GM19043 (cell line): ENCODE data around the gene RTN4RL1.
"Not testable (repeated sequence)": the region's sequence is repeated elsewhere in the genome, so short reads cannot be mapped to it uniquely, and the experiment has no call there.

ENCODE experiments used
- ATAC-seq: cut with Tn5 transposase; IDR thresholded peaks from one replicate; pipeline ENCODE4 v1.9.1; 2021; ENCODE audit warnings: low read depth; ENCODE audit not compliant: unreplicated experiment

The RTN4RL1 gene

DNA sequence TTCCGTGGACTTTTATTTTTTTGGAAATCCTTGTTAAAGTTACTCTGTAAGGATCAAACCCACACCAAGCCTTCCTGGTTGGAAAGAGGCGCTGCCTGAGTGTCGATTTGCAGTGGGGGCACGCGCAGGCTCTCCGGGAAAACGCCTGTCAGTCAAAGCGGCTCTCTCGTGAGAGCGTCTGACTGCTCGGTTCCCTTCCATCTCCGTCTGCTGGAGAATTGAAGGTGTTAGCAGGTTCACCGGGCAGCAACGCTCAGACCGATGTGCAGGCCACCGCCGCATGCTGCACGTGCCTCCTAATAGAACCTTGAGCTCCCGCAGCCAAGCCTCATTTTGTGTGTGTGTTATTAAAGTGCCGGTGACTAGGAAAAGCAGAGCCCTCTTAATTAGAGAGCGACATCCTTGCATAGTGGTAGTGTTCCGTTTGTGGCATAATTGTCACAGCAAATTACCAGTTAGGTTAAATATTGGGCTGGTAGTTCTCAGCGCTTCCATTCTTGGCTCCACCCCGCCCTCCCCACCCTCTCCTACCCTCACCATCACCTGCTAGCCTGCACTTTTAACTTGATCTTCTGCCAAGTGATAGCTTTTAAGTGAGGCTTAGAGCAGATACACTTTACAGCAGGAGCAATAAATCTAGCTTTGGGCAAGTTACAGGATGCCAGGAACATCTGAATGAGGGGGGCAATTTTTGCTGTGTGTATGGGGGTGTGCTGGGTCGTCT is 119.8 kb downstream of the RTN4RL1 start:
- no peak for ATAC-seq

GRCh38 chr17:1904273-1905182 is 120.6 kb downstream of the RTN4RL1 start:
- no peak for ATAC-seq

GRCh38 chr17:1899403-1900000 is 125.6 kb downstream of the RTN4RL1 start:
- no peak for ATAC-seq

- no peak for ATAC-seq
Observed at GRCh38 chr17:1898872-1899271, 126.3 kb downstream of the RTN4RL1 start.

DNA sequence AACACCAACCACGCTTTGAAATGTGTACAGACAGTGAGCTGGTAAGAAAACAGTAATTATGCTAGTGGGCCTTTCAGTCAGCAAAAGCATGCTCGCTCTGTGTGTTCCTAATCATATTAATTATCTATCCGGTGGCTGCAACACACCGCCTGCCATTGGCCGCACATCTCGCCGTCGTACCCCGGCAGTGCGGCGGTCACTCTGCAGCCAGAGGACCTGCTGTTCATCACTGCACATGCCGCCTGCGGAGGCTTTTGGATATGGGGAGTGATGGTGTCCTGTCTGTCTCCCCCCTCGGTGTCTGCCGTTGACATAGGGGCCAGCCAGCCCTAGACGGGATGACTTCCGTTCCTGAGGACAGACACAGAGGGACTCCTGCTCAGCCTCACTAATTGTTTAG is 126.8 kb downstream of the RTN4RL1 start:
- ATAC-seq = no peak

- no peak for ATAC-seq
Observed at GRCh38 chr17:1897105-1897656, 128.0 kb downstream of the RTN4RL1 start.

- ATAC-seq = no peak
Observed at GRCh38 chr17:1896243-1897104, 128.7 kb downstream of the RTN4RL1 start.

DNA sequence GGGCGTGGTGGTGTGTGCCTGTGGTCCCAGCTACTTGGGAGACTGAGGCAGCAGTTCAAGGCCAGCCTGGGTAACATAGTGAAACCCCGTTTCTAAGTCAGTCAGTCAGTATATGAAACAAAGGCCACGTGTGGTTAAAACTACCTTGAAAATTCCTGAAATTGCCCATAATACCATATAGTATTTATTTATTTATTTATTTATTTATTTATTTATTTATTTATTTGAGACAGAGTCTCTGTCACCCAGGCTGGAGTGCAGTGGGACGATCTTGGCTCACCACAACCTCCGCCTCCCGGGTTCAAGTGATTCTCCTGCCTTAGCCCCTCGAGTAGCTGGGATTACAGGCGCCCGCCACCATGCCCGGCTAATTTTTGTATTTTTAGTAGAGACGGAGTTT is 129.7 kb downstream of the RTN4RL1 start:
- ATAC-seq = not testable (repeated sequence)

DNA sequence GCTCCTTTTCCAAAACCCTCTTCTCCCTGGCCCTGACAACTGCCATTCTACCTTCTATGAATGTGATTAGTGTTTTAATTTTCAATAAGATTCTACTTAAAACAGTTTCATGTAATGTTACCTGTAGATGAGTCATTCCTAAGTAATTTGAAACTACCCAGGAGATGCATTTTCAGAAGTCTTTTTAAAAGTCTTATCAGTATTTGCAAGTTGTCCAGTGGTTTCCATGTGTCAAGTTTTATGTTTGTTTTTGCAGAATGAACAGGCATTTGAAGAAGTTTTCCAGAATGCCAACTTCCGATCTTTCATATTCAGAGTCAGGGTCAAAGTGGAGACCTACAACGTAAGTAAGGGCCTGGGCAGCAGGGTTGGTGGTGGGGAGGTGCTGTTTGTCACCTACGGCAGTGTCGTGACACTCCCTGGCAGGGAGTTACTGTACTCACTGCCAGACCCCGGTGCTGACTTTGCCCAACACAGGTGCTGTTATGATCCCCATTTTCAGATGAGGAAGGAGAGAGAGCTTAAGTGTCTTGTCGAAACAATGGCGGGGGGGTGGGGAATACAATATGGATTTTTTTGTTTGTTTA is 130.3 kb downstream of the RTN4RL1 start:
- ATAC-seq = no peak

- ATAC-seq = no peak
Observed at GRCh38 chr17:1890758-1891450, 134.2 kb downstream of the RTN4RL1 start.

- ATAC-seq = no peak
Observed at GRCh38 chr17:1888741-1889140, 136.4 kb downstream of the RTN4RL1 start.
